IgD-negative memory B cell (primary cell): ENCODE data around the gene STK16. TPM values are rescaled to one million over a fixed set of nuclear protein-coding genes. Genes with fewer than 3 reads are reported as not detected.
"Not testable (repeated sequence)": the region's sequence is repeated elsewhere in the genome, so short reads cannot be mapped to it uniquely, and the experiment has no call there.

Experiments
- H3K27ac Mint-ChIP-seq, 3 donors: one replicate each; pipeline ENCODE4 v1.8.0; 2020 to 2022; ENCODE audit warnings: mild to moderate bottlenecking in 3 of 3, mixed read lengths in 3 of 3, moderate library complexity in 1 of 3
- H3K27me3 Mint-ChIP-seq: one replicate; pipeline ENCODE4 v1.8.0; 2021; ENCODE audit warnings: mixed read lengths
- H3K36me3 Mint-ChIP-seq: one replicate; pipeline ENCODE4 v1.8.0; 2020; ENCODE audit warnings: mild to moderate bottlenecking, mixed read lengths
- H3K4me1 Mint-ChIP-seq, 3 donors: one replicate each; pipeline ENCODE4 v1.8.0; 2020 to 2022; ENCODE audit warnings: mixed read lengths in 3 of 3, mild to moderate bottlenecking in 1 of 3
- H3K4me3 Mint-ChIP-seq, 4 donors: one replicate each; pipeline ENCODE4 v1.8.0; 2020 to 2022; ENCODE audit warnings: mild to moderate bottlenecking in 4 of 4, mixed read lengths in 4 of 4, moderate library complexity in 3 of 4
- H3K9me3 Mint-ChIP-seq, 3 donors: one replicate each; pipeline ENCODE4 v1.8.0; 2020 to 2021; ENCODE audit warnings: mixed read lengths in 3 of 3, mild to moderate bottlenecking in 1 of 3
- polyA plus RNA-seq: library from polyadenylated mRNA; unstranded; fragments of 300-500 nt; fragmentation: Illumina TruSeq; gene quantifications from one replicate; pipeline ENCODE4 v1.2.3, GENCODE V29; 2021

The STK16 gene
- polyA plus RNA-seq, 1 donor from 2014 or later: 17.9 TPM

- peak overlapping the region; percentile 85 to 96 (median 93) for H3K27ac Mint-ChIP-seq
- H3K4me1 Mint-ChIP-seq: peaks cover 50 to 68% (median 58%) of the 10 kb centered on the region in 3 donors
- H3K36me3 Mint-ChIP-seq: peaks cover 7% of the 10 kb centered on the region
- H3K27me3 Mint-ChIP-seq: peaks cover 1% of the 10 kb centered on the region
- peak overlapping the region; percentile 83 to 95 (median 89) for H3K4me3 Mint-ChIP-seq
- H3K9me3 Mint-ChIP-seq: no peaks in the 10 kb centered on the region
Measured at GRCh38 chr2:219247678-219248642, 2.7 kb downstream of the STK16 start.

GRCh38 chr2:219248845-219249202 is 3.5 kb downstream of the STK16 start:
- Mint-ChIP-seq H3K27me3 (no peaks in the 10 kb centered on the region), H3K4me1 (peaks cover 50 to 68% (median 58%) of the 10 kb centered on the region in 3 donors)

DNA sequence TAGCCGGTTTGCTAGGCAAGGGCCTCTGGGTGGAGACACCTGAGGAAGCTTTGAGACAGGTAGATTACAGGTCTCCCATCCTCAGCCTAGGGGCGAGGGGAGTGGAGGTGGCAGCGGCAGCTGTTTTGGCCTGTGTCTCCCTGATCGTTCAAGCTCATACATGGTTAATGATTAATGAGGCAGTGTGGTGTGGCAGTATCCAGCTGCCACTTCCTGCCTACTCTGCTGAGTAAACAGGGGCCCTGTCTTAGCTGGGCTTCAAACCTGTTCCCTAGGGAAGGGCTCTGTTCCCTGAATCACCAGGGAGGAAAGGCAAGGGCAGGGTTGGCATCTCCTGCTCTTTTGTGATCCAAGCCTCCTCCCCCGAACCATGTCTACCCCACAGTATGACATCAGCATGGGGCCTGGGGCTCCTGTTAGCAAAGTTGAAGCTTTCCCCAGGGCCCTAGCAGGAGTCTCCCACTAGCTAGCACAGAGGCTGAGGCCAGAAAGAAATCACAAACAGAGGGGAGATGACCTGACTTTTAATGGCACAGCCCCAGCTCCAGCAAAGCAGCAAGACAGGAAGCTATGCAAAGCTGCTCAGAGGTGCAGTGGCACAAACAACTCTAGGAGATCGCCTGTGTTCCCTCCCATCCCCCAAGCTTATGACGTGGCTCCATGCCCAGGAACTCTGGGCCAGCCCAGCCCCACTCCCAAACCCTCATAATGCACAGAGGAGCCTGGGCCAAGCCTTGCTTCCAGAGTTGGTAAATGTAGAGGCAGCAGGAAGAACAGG is 4.1 kb downstream of the STK16 start:
- peaks cover 7% of the 10 kb centered on the region for H3K36me3 Mint-ChIP-seq

More at GRCh38 chr2:219248845-219249202, 3.5 kb downstream of the STK16 start:
- H3K36me3 Mint-ChIP-seq: peaks cover 7% of the 10 kb centered on the region
- no peaks in the 10 kb centered on the region for H3K9me3 Mint-ChIP-seq
- peak overlapping the region; percentile 85 to 96 (median 91) for H3K27ac Mint-ChIP-seq
- H3K4me3 Mint-ChIP-seq: peak overlapping the region; percentile 83 to 95 (median 89)

DNA sequence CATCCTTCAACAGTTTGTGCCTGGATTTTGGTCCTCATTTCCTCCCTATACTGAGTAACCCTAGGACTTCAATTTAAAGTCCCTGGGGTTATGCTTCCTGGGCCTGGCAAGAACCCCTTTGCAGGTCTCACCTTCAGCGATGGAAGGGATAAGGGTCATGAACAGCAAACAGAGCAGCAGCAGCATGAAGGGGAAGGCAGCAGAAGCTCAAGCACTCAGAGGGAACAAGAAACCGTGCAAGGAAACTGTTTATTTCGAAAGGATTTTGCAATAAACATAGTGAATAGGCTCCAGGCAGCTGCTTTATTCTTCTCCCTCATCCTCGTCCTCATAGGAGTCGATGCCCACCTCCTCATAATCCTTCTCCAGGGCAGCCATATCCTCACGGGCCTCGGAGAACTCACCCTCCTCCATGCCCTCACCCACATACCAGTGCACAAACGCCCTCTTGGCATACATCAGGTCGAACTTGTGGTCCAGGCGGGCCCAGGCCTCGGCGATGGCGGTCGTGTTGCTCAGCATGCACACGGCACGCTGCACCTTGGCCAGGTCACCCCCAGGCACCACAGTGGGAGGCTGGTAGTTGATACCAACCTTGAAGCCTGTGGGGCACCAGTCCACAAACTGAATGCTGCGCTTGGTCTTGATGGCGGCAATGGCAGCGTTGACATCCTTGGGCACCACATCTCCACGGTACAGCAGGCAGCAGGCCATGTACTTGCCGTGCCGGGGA is 4.9 kb downstream of the STK16 start:
- Mint-ChIP-seq H3K27me3 (no peaks in the 10 kb centered on the region), H3K27ac (peak overlapping the region; percentile 85 to 96 (median 92)), H3K4me3 (peak overlapping the region; percentile 83 to 95 (median 89)), H3K4me1 (peaks cover 49 to 68% (median 54%) of the 10 kb centered on the region in 3 donors), H3K9me3 (no peaks in the 10 kb centered on the region), H3K36me3 (peaks cover 7% of the 10 kb centered on the region)

More for the DNA sequence above, 4.1 kb downstream of the STK16 start:
- Mint-ChIP-seq H3K9me3 (no peaks in the 10 kb centered on the region), H3K27me3 (no peaks in the 10 kb centered on the region), H3K27ac (peak overlapping the region; percentile 85 to 96 (median 91)), H3K4me1 (peaks cover 50 to 68% (median 57%) of the 10 kb centered on the region in 3 donors), H3K4me3 (peak overlapping the region; percentile 83 to 95 (median 89))

DNA sequence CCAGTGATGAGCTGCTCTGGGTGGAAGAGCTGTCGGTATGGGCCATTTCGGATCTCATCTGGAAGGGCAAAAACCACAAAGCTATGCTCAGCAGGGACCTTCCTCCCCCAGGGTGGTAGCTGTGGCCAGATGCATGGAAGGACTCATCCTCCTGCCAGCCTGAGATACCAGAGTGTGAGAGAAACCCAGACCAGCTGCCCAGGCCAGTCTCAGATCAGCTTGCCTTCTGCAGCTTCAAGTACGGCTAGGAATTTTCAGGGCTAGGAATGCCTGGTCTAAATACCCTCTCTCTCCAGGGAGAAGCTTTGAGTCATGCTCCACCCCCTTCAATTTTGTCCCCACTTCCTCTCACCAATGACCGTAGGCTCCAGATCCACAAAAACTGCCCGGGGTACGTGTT is 6.4 kb downstream of the STK16 start:
- Mint-ChIP-seq H3K4me3 (peak overlapping the region; percentile 84 to 97 (median 95)), H3K36me3 (peaks cover 7% of the 10 kb centered on the region), H3K9me3 (no peaks in the 10 kb centered on the region), H3K27ac (peak overlapping the region; percentile 59 to 88 (median 85)), H3K4me1 (peaks cover 42 to 65% (median 49%) of the 10 kb centered on the region in 3 donors), H3K27me3 (no peaks in the 10 kb centered on the region)

GRCh38 chr2:219252084-219252483 is 6.8 kb downstream of the STK16 start:
- peak overlapping the region; percentile 59 to 88 (median 88) for H3K27ac Mint-ChIP-seq
- H3K4me3 Mint-ChIP-seq: peak overlapping the region; percentile 84 to 97 (median 95)
- no peaks in the 10 kb centered on the region for H3K27me3 Mint-ChIP-seq
- H3K36me3 Mint-ChIP-seq: peaks cover 7% of the 10 kb centered on the region
- peaks cover 41 to 60% (median 49%) of the 10 kb centered on the region in 3 donors for H3K4me1 Mint-ChIP-seq
- H3K9me3 Mint-ChIP-seq: no peaks in the 10 kb centered on the region

DNA sequence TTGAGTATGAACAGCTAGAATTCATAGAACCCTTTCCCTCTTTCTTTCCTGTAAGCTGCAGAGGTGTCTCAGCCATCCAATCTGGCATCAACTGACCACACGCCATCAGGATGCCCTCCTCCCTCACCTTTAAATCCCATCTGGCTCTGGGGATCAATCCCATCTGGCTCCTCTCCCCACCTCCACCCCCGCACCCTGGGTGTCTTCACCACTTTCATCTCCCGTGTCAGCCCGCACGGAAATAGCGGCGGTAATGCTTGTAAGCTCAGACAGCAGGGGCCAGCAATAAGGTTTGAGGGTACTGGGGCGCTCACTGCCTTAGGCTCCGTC is 7.3 kb downstream of the STK16 start:
- Mint-ChIP-seq H3K27ac (peak overlapping the region; percentile 88 to 94 (median 88)), H3K9me3 (no peaks in the 10 kb centered on the region), H3K36me3 (peaks cover 7% of the 10 kb centered on the region), H3K27me3 (no peaks in the 10 kb centered on the region), H3K4me1 (peaks cover 39 to 56% (median 47%) of the 10 kb centered on the region in 3 donors), H3K4me3 (peak overlapping the region; percentile 84 to 97 (median 95))

- Mint-ChIP-seq H3K27me3 (no peaks in the 10 kb centered on the region), H3K27ac (peak within 1 kb of the TSS; percentile 88 to 99 (median 88)), H3K4me1 (peaks cover 33 to 50% (median 43%) of the 10 kb centered on the region in 3 donors), H3K9me3 (no peaks in the 10 kb centered on the region), H3K36me3 (peaks cover 6% of the 10 kb centered on the region), H3K4me3 (peak within 1 kb of the TSS; percentile 84 to 97 (median 95))
Measured at GRCh38 chr2:219252900-219253752, 7.8 kb downstream of the STK16 start, which contains the start of gene TUBA4B. TSS of gene TUBA4B (plus strand) at chr2:219253243. CDS start at chr2:219253408, 165 bp downstream.

DNA sequence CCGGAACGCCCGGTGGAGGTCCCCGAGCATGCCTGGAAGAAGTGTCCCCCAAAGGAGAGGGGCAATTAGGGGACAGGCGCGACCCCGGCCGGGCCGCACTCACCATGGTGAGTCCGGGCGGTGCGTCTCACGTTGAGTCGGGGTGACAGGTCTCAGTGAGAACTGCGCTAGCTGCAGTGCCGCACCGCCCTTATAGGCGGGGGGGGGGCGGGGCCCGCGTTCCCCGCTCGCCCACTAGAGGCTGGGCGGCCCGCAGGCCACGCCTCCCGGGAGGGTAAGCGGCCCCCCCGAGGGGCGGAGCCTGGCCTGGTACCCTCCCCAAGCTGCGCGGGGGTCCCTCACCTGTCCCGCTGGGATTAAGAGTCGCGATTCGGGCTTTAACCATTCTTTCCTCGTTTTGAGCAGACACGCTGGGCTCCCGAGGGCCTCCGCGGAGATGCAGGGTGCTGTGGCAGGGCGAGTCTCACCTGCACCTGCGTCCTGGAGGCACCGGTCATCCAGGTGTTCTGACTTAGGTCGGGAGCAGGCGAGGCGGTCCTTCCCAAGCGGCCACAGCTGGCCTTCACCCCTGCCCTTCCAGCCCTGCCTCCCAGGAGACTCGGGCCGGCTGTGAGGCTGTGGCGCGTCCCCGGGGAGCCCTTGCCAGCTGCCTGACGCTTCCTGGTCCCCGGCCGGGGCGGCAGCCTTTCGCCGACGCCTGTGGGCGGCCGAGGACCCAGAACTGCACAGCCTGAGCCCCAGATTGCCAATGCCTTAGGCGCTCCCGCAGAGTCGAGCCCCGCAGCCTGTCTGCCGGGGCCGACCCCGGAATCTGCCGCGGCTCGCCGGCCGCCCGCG is 8.7 kb downstream of the STK16 start, which contains the start of gene TUBA4A:
TSS of gene TUBA4A (minus strand) at position 166 of the 837 bp plus-strand sequence. CDS start at position 106, 60 bp downstream.
- Mint-ChIP-seq H3K27ac (peak within 1 kb of the TSS; percentile 88 to 99 (median 88)), H3K27me3 (no peaks in the 10 kb centered on the region), H3K4me3 (peak within 1 kb of the TSS; percentile 84 to 97 (median 95)), H3K36me3 (peaks cover 6% of the 10 kb centered on the region), H3K9me3 (no peaks in the 10 kb centered on the region), H3K4me1 (peaks cover 29 to 42% (median 36%) of the 10 kb centered on the region in 3 donors)

DNA sequence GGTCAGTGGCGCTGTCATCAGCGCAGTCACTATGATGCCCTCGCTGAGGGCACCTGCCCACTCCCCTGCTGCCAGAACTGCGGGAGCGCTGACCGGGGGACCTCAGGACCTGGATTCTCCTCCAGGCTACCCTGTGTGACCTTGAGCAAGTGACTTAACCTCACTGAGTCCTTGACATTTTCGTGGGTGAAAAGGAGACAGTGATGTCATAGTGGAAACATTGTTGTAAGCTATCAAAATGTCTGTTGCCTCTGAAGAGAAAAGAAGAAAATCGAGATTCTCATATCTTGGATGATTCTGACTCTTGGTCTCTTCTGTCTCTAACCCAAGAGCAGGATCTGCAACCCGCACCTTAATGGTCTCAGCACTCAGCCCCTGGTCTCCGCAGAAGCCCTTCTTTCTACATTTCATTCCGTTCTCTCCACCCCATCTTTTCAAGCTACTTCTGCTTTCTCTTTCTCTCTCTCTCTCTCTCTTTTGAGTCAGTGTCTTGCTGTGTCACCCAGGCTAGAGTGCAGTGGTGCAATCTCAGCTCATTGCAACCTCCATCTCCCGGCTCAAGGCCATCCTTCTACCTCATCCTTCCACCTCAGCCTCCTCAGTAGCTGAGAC is 9.4 kb downstream of the STK16 start:
- peaks cover 6% of the 10 kb centered on the region for H3K36me3 Mint-ChIP-seq
- H3K27me3 Mint-ChIP-seq: no peaks in the 10 kb centered on the region
- H3K9me3 Mint-ChIP-seq: no peaks in the 10 kb centered on the region
- H3K4me3 Mint-ChIP-seq: peak overlapping the region; percentile 84 to 97 (median 95)
- peak overlapping the region; percentile 88 to 99 (median 88) for H3K27ac Mint-ChIP-seq
- H3K4me1 Mint-ChIP-seq: peaks cover 22 to 36% (median 29%) of the 10 kb centered on the region in 3 donors

GRCh38 chr2:219258942-219259341 is 13.7 kb downstream of the STK16 start:
- not testable (repeated sequence) for H3K4me3 Mint-ChIP-seq, H3K4me1 Mint-ChIP-seq, H3K27me3 Mint-ChIP-seq, H3K9me3 Mint-ChIP-seq, H3K36me3 Mint-ChIP-seq
- H3K27ac Mint-ChIP-seq: peak overlapping the region in 1 of 3 donors; percentile 39

DNA sequence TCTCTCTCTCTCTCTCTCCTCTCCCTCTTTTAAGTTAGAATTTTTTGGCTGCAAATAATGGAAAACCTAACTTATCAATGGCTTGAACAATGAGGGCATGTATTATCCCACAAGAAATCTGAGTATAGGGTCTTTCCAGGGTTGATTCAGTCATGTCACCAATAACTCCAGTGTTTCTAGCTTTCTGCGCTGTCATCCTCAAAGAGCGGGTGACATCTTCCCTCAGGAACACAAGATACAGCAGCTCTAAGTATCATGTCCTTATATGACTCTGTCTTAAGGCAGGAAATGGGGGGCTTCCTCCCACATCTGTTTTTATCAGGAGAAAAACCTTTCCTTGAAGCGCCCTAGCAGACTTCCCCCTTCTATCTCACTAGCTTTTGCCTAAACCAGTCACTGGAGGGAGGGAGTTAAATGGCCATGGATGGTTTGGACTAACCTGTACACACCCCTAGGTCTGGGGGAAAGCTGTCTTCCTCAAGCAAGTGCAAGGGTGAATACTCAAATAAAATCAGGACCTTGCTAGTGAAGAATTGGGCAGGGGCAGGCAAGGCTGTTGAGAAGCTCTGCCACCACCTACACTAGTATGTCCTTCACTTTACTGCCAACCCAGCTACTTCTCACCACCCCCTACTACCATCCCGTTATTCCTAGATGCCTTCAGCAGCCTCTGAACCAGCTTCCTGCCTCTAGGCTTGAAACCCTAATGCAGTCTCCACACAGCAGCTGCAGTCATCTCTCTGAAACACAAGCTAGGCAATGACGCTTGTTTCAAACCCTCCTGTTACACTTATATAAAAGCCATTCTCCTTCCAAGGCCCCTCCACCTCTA is 16.0 kb downstream of the STK16 start:
- Mint-ChIP-seq H3K9me3 (no peaks in the 10 kb centered on the region), H3K27me3 (no peaks in the 10 kb centered on the region), H3K4me1 (peaks cover 0 to 4% (median 0%) of the 10 kb centered on the region in 3 donors), H3K36me3 (peaks cover 2% of the 10 kb centered on the region), H3K4me3 (peak overlapping the region in 1 of 4 donors; percentile 40), H3K27ac (peak overlapping the region in 1 of 3 donors; percentile 40)
